PC-3 (cell line): ENCODE measurements around the gene MTA3. TPM values are rescaled to one million over a fixed set of nuclear protein-coding genes. Genes with fewer than 3 reads are reported as not detected.

Experiments
- ATAC-seq: fragments of 200-7000 bp; cut with Tn5 transposase; 2 replicates; pipeline ENCODE4 v1.9.1; 2020; ENCODE audit warnings: mild to moderate bottlenecking, moderate library complexity
- BruUV-seq: library from RNA; stranded (reverse); fragments of 400-500 nt; replicated peaks from 2 replicates; lab custom pipeline; 2021; lab: Mats Ljungman, UMichigan
- CTCF ChIA-PET: fragments of 300-600 bp; sonication (Branson Sonifier 250); formaldehyde crosslinking; loops from one replicate; lab custom pipeline; 2022; ENCODE audit warnings: antibody characterized with exemption; lab: Charles Lee
- POLR2A ChIA-PET: fragments of 300-600 bp; sonication (Branson Sonifier 250); formaldehyde crosslinking; loops from one replicate; lab custom pipeline; 2022; ENCODE audit warnings: antibody characterized with exemption; ENCODE audit not compliant: unreplicated experiment; lab: Charles Lee
- DNase-seq: peaks from one replicate; pipeline ENCODE4 v3.0.0-alpha.2; 2015
- H2AFZ ChIP-seq: fragments of 300-600 bp; sonication (generic); 2 replicates; pipeline ENCODE4 v1.6.0; 2016; ENCODE audit warnings: antibody characterized with exemption, low read length
- H3F3A ChIP-seq: fragments of 300-600 bp; sonication (generic); one replicate; pipeline ENCODE4 v1.6.0; 2017; ENCODE audit warnings: antibody characterized with exemption, low read length, control low read depth, mild to moderate bottlenecking; ENCODE audit not compliant: unreplicated experiment
- H3K27ac ChIP-seq: fragments of 300-600 bp; sonication (generic); 2 replicates; pipeline ENCODE4 v1.5.1; 2016; ENCODE audit warnings: mild to moderate bottlenecking, low read length
- H3K27me3 ChIP-seq: fragments of 300-600 bp; sonication (generic); 2 replicates; pipeline ENCODE4 v1.6.1; 2016; ENCODE audit warnings: low read length, mixed read lengths
- H3K36me3 ChIP-seq: fragments of 300-600 bp; sonication (generic); 2 replicates; pipeline ENCODE4 v1.6.1; 2016; ENCODE audit warnings: low read depth, mixed run types, low read length, mixed read lengths
- H3K4me1 ChIP-seq: fragments of 300-600 bp; sonication (generic); 2 replicates; pipeline ENCODE4 v1.5.1; 2016; ENCODE audit warnings: low read length; ENCODE audit not compliant: insufficient read depth
- H3K4me2 ChIP-seq: fragments of 300-600 bp; sonication (generic); 2 replicates; pipeline ENCODE4 v1.6.0; 2016; ENCODE audit warnings: low read length
- H3K4me3 ChIP-seq: fragments of 300-600 bp; sonication (generic); 2 replicates; pipeline ENCODE4 v1.5.1; 2016; ENCODE audit warnings: mild to moderate bottlenecking, low read length, mixed read lengths
- H3K79me2 ChIP-seq: fragments of 300-600 bp; sonication (generic); 2 replicates; pipeline ENCODE4 v1.6.1; 2017; ENCODE audit warnings: low read length, mixed read lengths
- H3K9ac ChIP-seq: fragments of 300-600 bp; sonication (generic); 2 replicates; pipeline ENCODE4 v1.6.0; 2016; ENCODE audit warnings: mild to moderate bottlenecking, low read length
- H3K9me2 ChIP-seq: fragments of 300-600 bp; sonication (generic); replicated peaks from 2 replicates; pipeline ENCODE4 v1.6.1; 2016; ENCODE audit warnings: mixed run types, low read length, mixed read lengths
- H3K9me3 ChIP-seq: fragments of 300-600 bp; sonication (generic); 2 replicates; pipeline ENCODE4 v1.6.1; 2016; ENCODE audit warnings: low read length, mixed read lengths
- H4K20me1 ChIP-seq: fragments of 300-600 bp; sonication (generic); 2 replicates; pipeline ENCODE4 v1.6.1; 2016; ENCODE audit warnings: low read length, mixed read lengths
- CTCF ChIP-seq: fragments of 300-600 bp; sonication (generic); conservative IDR thresholded peaks from 2 replicates; pipeline ENCODE4 v1.5.1; 2017; ENCODE audit warnings: antibody characterized with exemption, low read depth, mild to moderate bottlenecking, low read length
- EZH2 ChIP-seq: fragments of 300-600 bp; sonication (generic); IDR thresholded peaks from one replicate; pipeline ENCODE4 v1.6.1; 2017; ENCODE audit warnings: antibody characterized with exemption, mild to moderate bottlenecking, low read length; ENCODE audit not compliant: unreplicated experiment
- EZH2phosphoT487 ChIP-seq: fragments of 300-600 bp; sonication (generic); IDR thresholded peaks from 2 replicates; pipeline ENCODE4 v1.6.1; 2018; ENCODE audit warnings: mild to moderate bottlenecking, antibody characterized with exemption, low read length, borderline replicate concordance
- intact Hi-C: fragments of 100-400 bp; cut with micrococcal nuclease; formaldehyde crosslinking; loops from 2 replicates; pipeline ENCODE4 v1.9.0; 2023
- total RNA-seq: library from RNA; depleted of rRNA; stranded (reverse); fragments of >200 nt; gene quantifications from 2 replicates; pipeline ENCODE4 v1.2.3, GENCODE V29; 2014

MTA3 gene
- total RNA-seq, 1 experiment from 2014 or later: 27.3 TPM

GRCh38 chr2:42800461-42800962 lies 232.1 kb downstream of the MTA3 start:
- H3K36me3 ChIP-seq: no peaks in the 10 kb centered on the region
- H2AFZ ChIP-seq: no peak overlapping the region
- H3K27me3 ChIP-seq: no peaks in the 10 kb centered on the region
- CTCF ChIA-PET: no interaction called here
- no peaks in the 10 kb centered on the region for H3K9me3 ChIP-seq
- H3K9me2 ChIP-seq: no peaks in the 10 kb centered on the region
- TF ChIP-seq CTCF: no peak
- TF ChIP-seq EZH2phosphoT487: no peak
- TF ChIP-seq EZH2: no peak
- H3K27ac ChIP-seq: no peak overlapping the region
- H4K20me1 ChIP-seq: no peaks in the 10 kb centered on the region
- no peak overlapping the region for H3K4me2 ChIP-seq
- H3K79me2 ChIP-seq: no peaks in the 10 kb centered on the region
- intact Hi-C loops: no loop called here
- no TSS peak for BruUV-seq
- DNase-seq (no peak), ATAC-seq (no peak)
- H3K4me3 ChIP-seq: no peak overlapping the region
- POLR2A ChIA-PET: interaction anchor here (0.6 to 1.2 kb wide), 2 partner anchors 9 to 18 kb away, joined by 4 to 14 read pairs; no protein-coding TSS in a partner anchor
- no peaks in the 10 kb centered on the region for H3K4me1 ChIP-seq
- H3K9ac ChIP-seq: no peak overlapping the region
- H3F3A ChIP-seq: no peaks in the 10 kb centered on the region

GRCh38 chr2:42800981-42801380 lies 232.5 kb downstream of the MTA3 start:
- no peak overlapping the region for H3K9ac ChIP-seq
- TF ChIP-seq CTCF (no peak), EZH2 (no peak), EZH2phosphoT487 (no peak)
- no peak overlapping the region for H3K4me2 ChIP-seq
- no peaks in the 10 kb centered on the region for H3K9me3 ChIP-seq
- no peaks in the 10 kb centered on the region for H3K36me3 ChIP-seq
- intact Hi-C loops: no loop called here
- no peak overlapping the region for H2AFZ ChIP-seq
- no peaks in the 10 kb centered on the region for H3K79me2 ChIP-seq
- H3K27me3 ChIP-seq: no peaks in the 10 kb centered on the region
- no TSS peak for BruUV-seq
- H3K4me1 ChIP-seq: no peaks in the 10 kb centered on the region
- no peaks in the 10 kb centered on the region for H3K9me2 ChIP-seq
- H3K27ac ChIP-seq: no peak overlapping the region
- H4K20me1 ChIP-seq: no peaks in the 10 kb centered on the region
- POLR2A ChIA-PET: interaction anchor here (0.6 to 1.2 kb wide), 2 partner anchors 9 to 17 kb away, joined by 4 to 14 read pairs; no protein-coding TSS in a partner anchor
- no peak for ATAC-seq
- CTCF ChIA-PET: no interaction called here
- no peaks in the 10 kb centered on the region for H3F3A ChIP-seq
- no peak for DNase-seq
- no peak overlapping the region for H3K4me3 ChIP-seq

- H2AFZ ChIP-seq: no peak overlapping the region
- H3K4me1 ChIP-seq: no peaks in the 10 kb centered on the region
- H3K9me2 ChIP-seq: no peaks in the 10 kb centered on the region
- no peak for TF ChIP-seq EZH2phosphoT487
- TF ChIP-seq EZH2: no peak
- no peak for TF ChIP-seq CTCF
- POLR2A ChIA-PET: interaction anchor here (1.2 kb wide), 1 partner anchor 9 kb away, joined by 4 read pairs; no protein-coding TSS in a partner anchor
- BruUV-seq: no TSS peak
- intact Hi-C loops: no loop called here
- CTCF ChIA-PET: no interaction called here
- H3K36me3 ChIP-seq: no peaks in the 10 kb centered on the region
- H3K27me3 ChIP-seq: no peaks in the 10 kb centered on the region
- H3F3A ChIP-seq: no peaks in the 10 kb centered on the region
- no peak overlapping the region for H3K4me3 ChIP-seq
- DNase-seq (peak; percentile 16), ATAC-seq (no peak)
- H4K20me1 ChIP-seq: no peaks in the 10 kb centered on the region
- no peaks in the 10 kb centered on the region for H3K9me3 ChIP-seq
- no peak overlapping the region for H3K27ac ChIP-seq
- no peaks in the 10 kb centered on the region for H3K79me2 ChIP-seq
- H3K4me2 ChIP-seq: no peak overlapping the region
- H3K9ac ChIP-seq: no peak overlapping the region
Measured at GRCh38 chr2:42801381-42801780, 232.9 kb downstream of the MTA3 start.
